Prostate gland (tissue), 2 donors: ENCODE results near the gene RNF7.

ENCODE experiments used
- CTCF ChIP-seq, 4 experiments: fragments of 200-600 bp in 2 of 4; fragments of 450-650 bp in 2 of 4; sonication (generic) in 2 of 4; IDR thresholded peaks; 1 replicate in 3 of 4; 2 replicates in 1 of 4; pipeline ENCODE4 v1.5.1; 2016 to 2019; ENCODE audit warnings: antibody characterized with exemption in 4 of 4, mild to moderate bottlenecking in 2 of 4, moderate library complexity in 2 of 4
- POLR2A ChIP-seq: fragments of 450-650 bp; IDR thresholded peaks from one replicate; pipeline ENCODE4 v1.6.1; 2016; ENCODE audit warnings: antibody characterized with exemption, mild to moderate bottlenecking
- POLR2AphosphoS5 ChIP-seq: sonication (generic); formaldehyde crosslinking; IDR thresholded peaks from one replicate; pipeline ENCODE4 v1.6.1; 2017; ENCODE audit warnings: antibody characterized with exemption

GRCh38 chr3:141746962-141747361, 8.9 kb downstream of the RNF7 start:
- no peak for TF ChIP-seq CTCF (IDR thresholded peaks at IDR 0.05)
- TF ChIP-seq POLR2A, result no peak
- no peak for TF ChIP-seq POLR2AphosphoS5
